ENCODE results near the gene UST. TPM values are rescaled to one million over a fixed set of nuclear protein-coding genes. Genes with fewer than 3 reads are reported as not detected.

Gene UST
- total and polyA plus RNA-seq, 7 donors, result 0.79 to 2.6 (median 2.0) TPM

- H3K27ac ChIP-seq, result no peak overlapping the region
- TF ChIP-seq, protein P1, sequence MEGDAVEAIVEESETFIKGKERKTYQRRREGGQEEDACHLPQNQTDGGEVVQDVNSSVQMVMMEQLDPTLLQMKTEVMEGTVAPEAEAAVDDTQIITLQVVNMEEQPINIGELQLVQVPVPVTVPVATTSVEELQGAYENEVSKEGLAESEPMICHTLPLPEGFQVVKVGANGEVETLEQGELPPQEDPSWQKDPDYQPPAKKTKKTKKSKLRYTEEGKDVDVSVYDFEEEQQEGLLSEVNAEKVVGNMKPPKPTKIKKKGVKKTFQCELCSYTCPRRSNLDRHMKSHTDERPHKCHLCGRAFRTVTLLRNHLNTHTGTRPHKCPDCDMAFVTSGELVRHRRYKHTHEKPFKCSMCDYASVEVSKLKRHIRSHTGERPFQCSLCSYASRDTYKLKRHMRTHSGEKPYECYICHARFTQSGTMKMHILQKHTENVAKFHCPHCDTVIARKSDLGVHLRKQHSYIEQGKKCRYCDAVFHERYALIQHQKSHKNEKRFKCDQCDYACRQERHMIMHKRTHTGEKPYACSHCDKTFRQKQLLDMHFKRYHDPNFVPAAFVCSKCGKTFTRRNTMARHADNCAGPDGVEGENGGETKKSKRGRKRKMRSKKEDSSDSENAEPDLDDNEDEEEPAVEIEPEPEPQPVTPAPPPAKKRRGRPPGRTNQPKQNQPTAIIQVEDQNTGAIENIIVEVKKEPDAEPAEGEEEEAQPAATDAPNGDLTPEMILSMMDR (IDR thresholded peaks at IDR 0.05), result no peak
- WGBS, 3 donors, result 61 to 64% (median 63%) methylated on average over 4 of the region's 4 CpGs
- no peaks in the 10 kb centered on the region for H3K27me3 ChIP-seq (ENCODE audit: insufficient read depth in 3 of 3, low read length in 2 of 3)
- intact Hi-C loops (cut with DNase I), result no loop called here
- H3K4me3 ChIP-seq, result no peak overlapping the region
- H3K36me3 ChIP-seq (ENCODE audit: insufficient read depth in 1 of 2, low read depth in 1 of 2), result no peaks in the 10 kb centered on the region
- no peaks in the 10 kb centered on the region for H3K9me3 ChIP-seq
- no peaks in the 10 kb centered on the region for H3K4me1 ChIP-seq
- DNase-seq (no peak), ATAC-seq (no peak)
Measured at GRCh38 chr6:149122850-149123821, 376.3 kb downstream of the UST start.

- WGBS, 3 donors, result 96 to 100% (median 98%) methylated on average over 1 of the region's 1 CpG
- intact Hi-C loops (cut with DNase I), result no loop called here
Measured at GRCh38 chr6:149125309-149125708, 378.5 kb downstream of the UST start.

More at GRCh38 chr6:149125309-149125708, 378.5 kb downstream of the UST start:
- Histone ChIP-seq H3K4me3 (no peak overlapping the region), H3K27ac (no peak overlapping the region), H3K27me3 (ENCODE audit: insufficient read depth in 3 of 3, low read length in 2 of 3) (no peaks in the 10 kb centered on the region), H3K4me1 (no peaks in the 10 kb centered on the region), H3K9me3 (no peaks in the 10 kb centered on the region), H3K36me3 (ENCODE audit: insufficient read depth in 1 of 2, low read depth in 1 of 2) (no peaks in the 10 kb centered on the region)
- TF ChIP-seq, protein P1 (IDR thresholded peaks at IDR 0.05), result no peak
- DNase-seq, result no peak
- ATAC-seq, result no peak

Data from psoas muscle (tissue), 8 donors.